ENCODE measurements around the gene RC3H2.

DNA sequence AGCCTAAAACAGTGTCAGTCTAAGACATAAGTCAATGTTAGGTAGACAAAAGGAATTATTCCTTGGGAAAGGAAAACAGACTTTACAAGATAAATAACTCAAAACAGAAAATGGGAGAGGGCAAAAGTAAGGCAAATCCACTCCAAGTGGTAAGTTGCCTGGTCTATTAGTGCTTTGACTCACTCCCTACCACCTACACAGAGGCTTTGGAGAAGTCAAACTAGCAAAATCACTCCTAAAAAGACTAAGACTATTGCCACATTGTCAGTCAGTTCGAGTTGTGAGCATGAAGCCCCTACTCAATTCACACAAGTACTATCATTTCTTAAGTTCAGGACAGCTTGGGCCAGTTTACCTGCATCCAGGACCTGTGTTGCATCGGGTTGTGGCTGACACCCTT is 13.2 kb upstream of the RC3H2 start:
- TF ChIP-seq OSR2 (tag by site-specific recombination; IDR thresholded peaks at IDR 0.05) (no peak), ZNF521 (tag by site-specific recombination; IDR thresholded peaks at IDR 0.05) (no peak), HOXA7 (CRISPR knock-in tag; IDR thresholded peaks at IDR 0.05; ENCODE audit: borderline replicate concordance) (no peak), YY1 (tag by site-specific recombination; IDR thresholded peaks at IDR 0.05) (no peak), ZNF629 (tag by site-specific recombination; IDR thresholded peaks at IDR 0.05) (no peak)
- TF ChIP-seq, protein P1, sequence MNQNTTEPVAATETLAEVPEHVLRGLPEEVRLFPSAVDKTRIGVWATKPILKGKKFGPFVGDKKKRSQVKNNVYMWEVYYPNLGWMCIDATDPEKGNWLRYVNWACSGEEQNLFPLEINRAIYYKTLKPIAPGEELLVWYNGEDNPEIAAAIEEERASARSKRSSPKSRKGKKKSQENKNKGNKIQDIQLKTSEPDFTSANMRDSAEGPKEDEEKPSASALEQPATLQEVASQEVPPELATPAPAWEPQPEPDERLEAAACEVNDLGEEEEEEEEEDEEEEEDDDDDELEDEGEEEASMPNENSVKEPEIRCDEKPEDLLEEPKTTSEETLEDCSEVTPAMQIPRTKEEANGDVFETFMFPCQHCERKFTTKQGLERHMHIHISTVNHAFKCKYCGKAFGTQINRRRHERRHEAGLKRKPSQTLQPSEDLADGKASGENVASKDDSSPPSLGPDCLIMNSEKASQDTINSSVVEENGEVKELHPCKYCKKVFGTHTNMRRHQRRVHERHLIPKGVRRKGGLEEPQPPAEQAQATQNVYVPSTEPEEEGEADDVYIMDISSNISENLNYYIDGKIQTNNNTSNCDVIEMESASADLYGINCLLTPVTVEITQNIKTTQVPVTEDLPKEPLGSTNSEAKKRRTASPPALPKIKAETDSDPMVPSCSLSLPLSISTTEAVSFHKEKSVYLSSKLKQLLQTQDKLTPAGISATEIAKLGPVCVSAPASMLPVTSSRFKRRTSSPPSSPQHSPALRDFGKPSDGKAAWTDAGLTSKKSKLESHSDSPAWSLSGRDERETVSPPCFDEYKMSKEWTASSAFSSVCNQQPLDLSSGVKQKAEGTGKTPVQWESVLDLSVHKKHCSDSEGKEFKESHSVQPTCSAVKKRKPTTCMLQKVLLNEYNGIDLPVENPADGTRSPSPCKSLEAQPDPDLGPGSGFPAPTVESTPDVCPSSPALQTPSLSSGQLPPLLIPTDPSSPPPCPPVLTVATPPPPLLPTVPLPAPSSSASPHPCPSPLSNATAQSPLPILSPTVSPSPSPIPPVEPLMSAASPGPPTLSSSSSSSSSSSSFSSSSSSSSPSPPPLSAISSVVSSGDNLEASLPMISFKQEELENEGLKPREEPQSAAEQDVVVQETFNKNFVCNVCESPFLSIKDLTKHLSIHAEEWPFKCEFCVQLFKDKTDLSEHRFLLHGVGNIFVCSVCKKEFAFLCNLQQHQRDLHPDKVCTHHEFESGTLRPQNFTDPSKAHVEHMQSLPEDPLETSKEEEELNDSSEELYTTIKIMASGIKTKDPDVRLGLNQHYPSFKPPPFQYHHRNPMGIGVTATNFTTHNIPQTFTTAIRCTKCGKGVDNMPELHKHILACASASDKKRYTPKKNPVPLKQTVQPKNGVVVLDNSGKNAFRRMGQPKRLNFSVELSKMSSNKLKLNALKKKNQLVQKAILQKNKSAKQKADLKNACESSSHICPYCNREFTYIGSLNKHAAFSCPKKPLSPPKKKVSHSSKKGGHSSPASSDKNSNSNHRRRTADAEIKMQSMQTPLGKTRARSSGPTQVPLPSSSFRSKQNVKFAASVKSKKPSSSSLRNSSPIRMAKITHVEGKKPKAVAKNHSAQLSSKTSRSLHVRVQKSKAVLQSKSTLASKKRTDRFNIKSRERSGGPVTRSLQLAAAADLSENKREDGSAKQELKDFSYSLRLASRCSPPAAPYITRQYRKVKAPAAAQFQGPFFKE (tag by site-specific recombination; IDR thresholded peaks at IDR 0.05; ENCODE audit: borderline replicate concordance), result no peak
- TF ChIP-seq, protein P2, sequence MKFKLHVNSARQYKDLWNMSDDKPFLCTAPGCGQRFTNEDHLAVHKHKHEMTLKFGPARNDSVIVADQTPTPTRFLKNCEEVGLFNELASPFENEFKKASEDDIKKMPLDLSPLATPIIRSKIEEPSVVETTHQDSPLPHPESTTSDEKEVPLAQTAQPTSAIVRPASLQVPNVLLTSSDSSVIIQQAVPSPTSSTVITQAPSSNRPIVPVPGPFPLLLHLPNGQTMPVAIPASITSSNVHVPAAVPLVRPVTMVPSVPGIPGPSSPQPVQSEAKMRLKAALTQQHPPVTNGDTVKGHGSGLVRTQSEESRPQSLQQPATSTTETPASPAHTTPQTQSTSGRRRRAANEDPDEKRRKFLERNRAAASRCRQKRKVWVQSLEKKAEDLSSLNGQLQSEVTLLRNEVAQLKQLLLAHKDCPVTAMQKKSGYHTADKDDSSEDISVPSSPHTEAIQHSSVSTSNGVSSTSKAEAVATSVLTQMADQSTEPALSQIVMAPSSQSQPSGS (tag by site-specific recombination; IDR thresholded peaks at IDR 0.05; ENCODE audit: low read depth), result no peak
- TF ChIP-seq, protein P3, sequence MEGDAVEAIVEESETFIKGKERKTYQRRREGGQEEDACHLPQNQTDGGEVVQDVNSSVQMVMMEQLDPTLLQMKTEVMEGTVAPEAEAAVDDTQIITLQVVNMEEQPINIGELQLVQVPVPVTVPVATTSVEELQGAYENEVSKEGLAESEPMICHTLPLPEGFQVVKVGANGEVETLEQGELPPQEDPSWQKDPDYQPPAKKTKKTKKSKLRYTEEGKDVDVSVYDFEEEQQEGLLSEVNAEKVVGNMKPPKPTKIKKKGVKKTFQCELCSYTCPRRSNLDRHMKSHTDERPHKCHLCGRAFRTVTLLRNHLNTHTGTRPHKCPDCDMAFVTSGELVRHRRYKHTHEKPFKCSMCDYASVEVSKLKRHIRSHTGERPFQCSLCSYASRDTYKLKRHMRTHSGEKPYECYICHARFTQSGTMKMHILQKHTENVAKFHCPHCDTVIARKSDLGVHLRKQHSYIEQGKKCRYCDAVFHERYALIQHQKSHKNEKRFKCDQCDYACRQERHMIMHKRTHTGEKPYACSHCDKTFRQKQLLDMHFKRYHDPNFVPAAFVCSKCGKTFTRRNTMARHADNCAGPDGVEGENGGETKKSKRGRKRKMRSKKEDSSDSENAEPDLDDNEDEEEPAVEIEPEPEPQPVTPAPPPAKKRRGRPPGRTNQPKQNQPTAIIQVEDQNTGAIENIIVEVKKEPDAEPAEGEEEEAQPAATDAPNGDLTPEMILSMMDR (tag by site-specific recombination; IDR thresholded peaks at IDR 0.05), result no peak
- TF ChIP-seq, protein P4, sequence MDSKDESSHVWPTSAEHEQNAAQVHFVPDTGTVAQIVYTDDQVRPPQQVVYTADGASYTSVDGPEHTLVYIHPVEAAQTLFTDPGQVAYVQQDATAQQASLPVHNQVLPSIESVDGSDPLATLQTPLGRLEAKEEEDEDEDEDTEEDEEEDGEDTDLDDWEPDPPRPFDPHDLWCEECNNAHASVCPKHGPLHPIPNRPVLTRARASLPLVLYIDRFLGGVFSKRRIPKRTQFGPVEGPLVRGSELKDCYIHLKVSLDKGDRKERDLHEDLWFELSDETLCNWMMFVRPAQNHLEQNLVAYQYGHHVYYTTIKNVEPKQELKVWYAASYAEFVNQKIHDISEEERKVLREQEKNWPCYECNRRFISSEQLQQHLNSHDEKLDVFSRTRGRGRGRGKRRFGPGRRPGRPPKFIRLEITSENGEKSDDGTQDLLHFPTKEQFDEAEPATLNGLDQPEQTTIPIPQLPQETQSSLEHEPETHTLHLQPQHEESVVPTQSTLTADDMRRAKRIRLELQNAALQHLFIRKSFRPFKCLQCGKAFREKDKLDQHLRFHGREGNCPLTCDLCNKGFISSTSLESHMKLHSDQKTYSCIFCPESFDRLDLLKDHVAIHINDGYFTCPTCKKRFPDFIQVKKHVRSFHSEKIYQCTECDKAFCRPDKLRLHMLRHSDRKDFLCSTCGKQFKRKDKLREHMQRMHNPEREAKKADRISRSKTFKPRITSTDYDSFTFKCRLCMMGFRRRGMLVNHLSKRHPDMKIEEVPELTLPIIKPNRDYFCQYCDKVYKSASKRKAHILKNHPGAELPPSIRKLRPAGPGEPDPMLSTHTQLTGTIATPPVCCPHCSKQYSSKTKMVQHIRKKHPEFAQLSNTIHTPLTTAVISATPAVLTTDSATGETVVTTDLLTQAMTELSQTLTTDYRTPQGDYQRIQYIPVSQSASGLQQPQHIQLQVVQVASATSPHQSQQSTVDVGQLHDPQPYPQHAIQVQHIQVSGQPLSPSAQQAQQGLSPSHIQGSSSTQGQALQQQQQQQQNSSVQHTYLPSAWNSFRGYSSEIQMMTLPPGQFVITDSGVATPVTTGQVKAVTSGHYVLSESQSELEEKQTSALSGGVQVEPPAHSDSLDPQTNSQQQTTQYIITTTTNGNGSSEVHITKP (tag by site-specific recombination; IDR thresholded peaks at IDR 0.05), result no peak
